ENCODE measurements around the gene USPL1. TPM values are rescaled to one million over a fixed set of nuclear protein-coding genes. Genes with fewer than 3 reads are reported as not detected.
A peak's percentile ranks its signal among the peaks of the same experiment; 100 is the strongest.

USPL1 gene
- total and polyA plus RNA-seq, 2 of the 13 experiments (the other 11 are each of a cell fraction or from before 2014, with no cell fraction given) = 13.7 to 15.9 TPM

DNA sequence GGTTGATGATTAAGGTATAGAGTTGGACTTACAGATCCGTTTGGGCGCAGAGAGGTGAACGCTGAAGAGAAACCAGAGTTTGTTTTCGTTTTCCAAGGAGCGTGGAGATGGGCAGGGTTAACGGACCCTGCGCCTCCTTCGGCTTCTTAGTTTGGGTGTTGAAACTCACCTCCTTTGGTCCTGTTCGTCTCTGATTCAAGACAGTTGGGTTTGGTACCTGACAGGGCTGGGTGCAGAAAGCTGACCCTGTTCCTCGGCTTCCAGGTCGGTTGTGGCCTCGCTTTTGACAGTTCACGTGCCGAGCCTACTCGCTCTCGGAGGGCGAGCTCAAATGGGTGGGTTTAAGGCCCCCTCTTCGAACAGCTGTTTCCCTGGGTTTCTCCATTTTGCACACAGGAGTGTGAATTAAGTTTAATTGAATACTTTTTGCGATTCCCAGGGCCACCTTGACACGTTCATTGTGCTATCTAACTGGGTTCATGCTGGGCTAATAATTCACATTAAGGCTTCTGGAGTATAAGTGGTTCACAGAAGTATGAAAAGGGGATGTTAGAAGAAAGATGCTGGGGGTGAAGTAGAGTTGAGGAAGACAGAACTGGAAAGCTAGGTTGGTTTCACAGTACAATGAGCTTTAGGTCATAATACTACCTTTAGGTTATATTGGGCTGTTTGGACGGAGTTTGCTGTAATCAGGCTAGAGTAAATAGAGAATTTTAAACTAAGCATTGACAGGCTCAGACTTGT lies 638 bp downstream of the USPL1 start (continued):
- TF ChIP-seq RBM39 (IDR thresholded peaks at IDR 0.05; ENCODE audit: low read depth, low read length, poor library complexity, severe bottlenecking) (no peak), NFIC (IDR thresholded peaks at IDR 0.05; ENCODE audit: low read length) (no peak), ZNF572 (CRISPR knock-in tag; IDR thresholded peaks at IDR 0.05) (no peak), ZNF629 (CRISPR knock-in tag; conservative IDR thresholded peaks at IDR 0.05) (no peak), ZNF3 (CRISPR knock-in tag; IDR thresholded peaks at IDR 0.05) (no peak), BRD4 (CRISPR knock-in tag; IDR thresholded peaks at IDR 0.05) (no peak), ZNF570 (CRISPR knock-in tag; IDR thresholded peaks at IDR 0.05; ENCODE audit: borderline replicate concordance) (no peak), PTBP1 (IDR thresholded peaks at IDR 0.05; ENCODE audit: low read depth, low read length, poor library complexity, severe bottlenecking) (no peak), SAP130 (CRISPR knock-in tag; IDR thresholded peaks at IDR 0.05; ENCODE audit: low read depth) (peak; percentile 17; the same call in 1 of the 2 replicates), CENPX (CRISPR knock-in tag; IDR thresholded peaks at IDR 0.05) (no peak), ZNF207 (IDR thresholded peaks at IDR 0.05; ENCODE audit: borderline replicate concordance) (no peak), DNMT3B (CRISPR knock-in tag; conservative IDR thresholded peaks at IDR 0.05) (no peak), EP300 (IDR thresholded peaks at IDR 0.05; ENCODE audit: low read depth in 2 of 2, low read length in 2 of 2) (no peak), EP300 (CRISPR knock-in tag; IDR thresholded peaks at IDR 0.05; ENCODE audit: borderline replicate concordance) (no peak), ESRRA (CRISPR knock-in tag; IDR thresholded peaks at IDR 0.05; ENCODE audit: low read depth) (no peak), BHLHE40 (IDR thresholded peaks at IDR 0.05; ENCODE audit: low read length) (peak; percentile 34; the same call in 1 of the 2 replicates), MXI1 (IDR thresholded peaks at IDR 0.05; ENCODE audit: borderline replicate concordance, low read depth, low read length) (0 out of 3 replicates have a peak, but pooled peaks have one; percentile 9), ZNF761 (CRISPR knock-in tag; conservative IDR thresholded peaks at IDR 0.05) (no peak), ZIK1 (CRISPR knock-in tag; IDR thresholded peaks at IDR 0.05; ENCODE audit: borderline replicate concordance, low read depth) (no peak), KDM5A (IDR thresholded peaks at IDR 0.05; ENCODE audit: borderline replicate concordance, low read length) (peak; percentile 15; the same call in 1 of the 2 replicates), ZNF605 (CRISPR knock-in tag; IDR thresholded peaks at IDR 0.05) (no peak), ZNF33B (CRISPR knock-in tag; IDR thresholded peaks at IDR 0.05) (no peak), CBX5 (CRISPR knock-in tag; IDR thresholded peaks at IDR 0.05; ENCODE audit: borderline replicate concordance) (no peak)
- TF ChIP-seq, protein P1, sequence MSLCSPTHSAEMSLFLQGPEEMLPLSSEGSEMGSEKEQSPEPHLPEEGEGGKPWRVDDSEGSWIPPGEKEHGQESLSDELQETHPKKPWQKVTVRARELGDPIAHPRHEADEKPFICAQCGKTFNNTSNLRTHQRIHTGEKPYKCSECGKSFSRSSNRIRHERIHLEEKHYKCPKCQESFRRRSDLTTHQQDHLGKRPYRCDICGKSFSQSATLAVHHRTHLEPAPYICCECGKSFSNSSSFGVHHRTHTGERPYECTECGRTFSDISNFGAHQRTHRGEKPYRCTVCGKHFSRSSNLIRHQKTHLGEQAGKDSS (CRISPR knock-in tag; IDR thresholded peaks at IDR 0.05; ENCODE audit: borderline replicate concordance, low read depth) = no peak
- TF ChIP-seq, protein P2, sequence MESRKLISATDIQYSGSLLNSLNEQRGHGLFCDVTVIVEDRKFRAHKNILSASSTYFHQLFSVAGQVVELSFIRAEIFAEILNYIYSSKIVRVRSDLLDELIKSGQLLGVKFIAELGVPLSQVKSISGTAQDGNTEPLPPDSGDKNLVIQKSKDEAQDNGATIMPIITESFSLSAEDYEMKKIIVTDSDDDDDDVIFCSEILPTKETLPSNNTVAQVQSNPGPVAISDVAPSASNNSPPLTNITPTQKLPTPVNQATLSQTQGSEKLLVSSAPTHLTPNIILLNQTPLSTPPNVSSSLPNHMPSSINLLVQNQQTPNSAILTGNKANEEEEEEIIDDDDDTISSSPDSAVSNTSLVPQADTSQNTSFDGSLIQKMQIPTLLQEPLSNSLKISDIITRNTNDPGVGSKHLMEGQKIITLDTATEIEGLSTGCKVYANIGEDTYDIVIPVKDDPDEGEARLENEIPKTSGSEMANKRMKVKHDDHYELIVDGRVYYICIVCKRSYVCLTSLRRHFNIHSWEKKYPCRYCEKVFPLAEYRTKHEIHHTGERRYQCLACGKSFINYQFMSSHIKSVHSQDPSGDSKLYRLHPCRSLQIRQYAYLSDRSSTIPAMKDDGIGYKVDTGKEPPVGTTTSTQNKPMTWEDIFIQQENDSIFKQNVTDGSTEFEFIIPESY (CRISPR knock-in tag; IDR thresholded peaks at IDR 0.05) = no peak
- TF ChIP-seq, protein P3, sequence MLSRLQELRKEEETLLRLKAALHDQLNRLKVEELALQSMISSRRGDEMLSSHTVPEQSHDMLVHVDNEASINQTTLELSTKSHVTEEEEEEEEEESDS (CRISPR knock-in tag; IDR thresholded peaks at IDR 0.05; ENCODE audit: borderline replicate concordance) = no peak
- TF ChIP-seq, protein P4, sequence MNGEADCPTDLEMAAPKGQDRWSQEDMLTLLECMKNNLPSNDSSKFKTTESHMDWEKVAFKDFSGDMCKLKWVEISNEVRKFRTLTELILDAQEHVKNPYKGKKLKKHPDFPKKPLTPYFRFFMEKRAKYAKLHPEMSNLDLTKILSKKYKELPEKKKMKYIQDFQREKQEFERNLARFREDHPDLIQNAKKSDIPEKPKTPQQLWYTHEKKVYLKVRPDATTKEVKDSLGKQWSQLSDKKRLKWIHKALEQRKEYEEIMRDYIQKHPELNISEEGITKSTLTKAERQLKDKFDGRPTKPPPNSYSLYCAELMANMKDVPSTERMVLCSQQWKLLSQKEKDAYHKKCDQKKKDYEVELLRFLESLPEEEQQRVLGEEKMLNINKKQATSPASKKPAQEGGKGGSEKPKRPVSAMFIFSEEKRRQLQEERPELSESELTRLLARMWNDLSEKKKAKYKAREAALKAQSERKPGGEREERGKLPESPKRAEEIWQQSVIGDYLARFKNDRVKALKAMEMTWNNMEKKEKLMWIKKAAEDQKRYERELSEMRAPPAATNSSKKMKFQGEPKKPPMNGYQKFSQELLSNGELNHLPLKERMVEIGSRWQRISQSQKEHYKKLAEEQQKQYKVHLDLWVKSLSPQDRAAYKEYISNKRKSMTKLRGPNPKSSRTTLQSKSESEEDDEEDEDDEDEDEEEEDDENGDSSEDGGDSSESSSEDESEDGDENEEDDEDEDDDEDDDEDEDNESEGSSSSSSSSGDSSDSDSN (CRISPR knock-in tag; IDR thresholded peaks at IDR 0.05) = no peak
